ENCODE data around the gene CDH5.

DNA sequence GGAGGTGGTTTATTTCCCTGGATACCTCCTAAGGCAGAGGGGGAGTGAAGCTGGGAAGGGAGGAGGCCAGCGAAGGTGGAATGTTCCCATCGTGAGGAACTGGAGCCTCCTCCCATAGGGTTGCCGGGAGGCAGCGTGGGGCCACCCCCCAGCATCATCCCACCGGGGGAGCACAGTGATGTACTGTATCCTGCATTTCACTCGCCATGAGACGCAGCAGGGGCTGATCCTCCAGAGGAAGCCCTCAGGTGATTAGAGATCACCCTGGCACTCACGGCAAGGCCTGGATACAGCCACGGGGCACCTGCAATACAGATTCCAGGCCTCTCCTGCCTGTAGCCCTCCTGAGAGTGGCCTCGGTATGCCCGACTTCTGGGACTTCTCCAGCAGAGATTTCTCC lies 35.1 kb downstream of the CDH5 start:
- TF ChIP-seq ELF1 (IDR thresholded peaks at IDR 0.05) (no peak), TAF1 (IDR thresholded peaks at IDR 0.05; ENCODE audit: borderline replicate concordance, low read depth, low read length) (no peak), SMC3 (IDR thresholded peaks at IDR 0.05; ENCODE audit: low read depth, low read length) (no peak), YY1 (IDR thresholded peaks at IDR 0.05; ENCODE audit: low read depth) (no peak)
- TF ChIP-seq, protein P1, sequence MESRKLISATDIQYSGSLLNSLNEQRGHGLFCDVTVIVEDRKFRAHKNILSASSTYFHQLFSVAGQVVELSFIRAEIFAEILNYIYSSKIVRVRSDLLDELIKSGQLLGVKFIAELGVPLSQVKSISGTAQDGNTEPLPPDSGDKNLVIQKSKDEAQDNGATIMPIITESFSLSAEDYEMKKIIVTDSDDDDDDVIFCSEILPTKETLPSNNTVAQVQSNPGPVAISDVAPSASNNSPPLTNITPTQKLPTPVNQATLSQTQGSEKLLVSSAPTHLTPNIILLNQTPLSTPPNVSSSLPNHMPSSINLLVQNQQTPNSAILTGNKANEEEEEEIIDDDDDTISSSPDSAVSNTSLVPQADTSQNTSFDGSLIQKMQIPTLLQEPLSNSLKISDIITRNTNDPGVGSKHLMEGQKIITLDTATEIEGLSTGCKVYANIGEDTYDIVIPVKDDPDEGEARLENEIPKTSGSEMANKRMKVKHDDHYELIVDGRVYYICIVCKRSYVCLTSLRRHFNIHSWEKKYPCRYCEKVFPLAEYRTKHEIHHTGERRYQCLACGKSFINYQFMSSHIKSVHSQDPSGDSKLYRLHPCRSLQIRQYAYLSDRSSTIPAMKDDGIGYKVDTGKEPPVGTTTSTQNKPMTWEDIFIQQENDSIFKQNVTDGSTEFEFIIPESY (IDR thresholded peaks at IDR 0.05; ENCODE audit: borderline replicate concordance, low read depth) = no peak
- TF ChIP-seq, protein P2, sequence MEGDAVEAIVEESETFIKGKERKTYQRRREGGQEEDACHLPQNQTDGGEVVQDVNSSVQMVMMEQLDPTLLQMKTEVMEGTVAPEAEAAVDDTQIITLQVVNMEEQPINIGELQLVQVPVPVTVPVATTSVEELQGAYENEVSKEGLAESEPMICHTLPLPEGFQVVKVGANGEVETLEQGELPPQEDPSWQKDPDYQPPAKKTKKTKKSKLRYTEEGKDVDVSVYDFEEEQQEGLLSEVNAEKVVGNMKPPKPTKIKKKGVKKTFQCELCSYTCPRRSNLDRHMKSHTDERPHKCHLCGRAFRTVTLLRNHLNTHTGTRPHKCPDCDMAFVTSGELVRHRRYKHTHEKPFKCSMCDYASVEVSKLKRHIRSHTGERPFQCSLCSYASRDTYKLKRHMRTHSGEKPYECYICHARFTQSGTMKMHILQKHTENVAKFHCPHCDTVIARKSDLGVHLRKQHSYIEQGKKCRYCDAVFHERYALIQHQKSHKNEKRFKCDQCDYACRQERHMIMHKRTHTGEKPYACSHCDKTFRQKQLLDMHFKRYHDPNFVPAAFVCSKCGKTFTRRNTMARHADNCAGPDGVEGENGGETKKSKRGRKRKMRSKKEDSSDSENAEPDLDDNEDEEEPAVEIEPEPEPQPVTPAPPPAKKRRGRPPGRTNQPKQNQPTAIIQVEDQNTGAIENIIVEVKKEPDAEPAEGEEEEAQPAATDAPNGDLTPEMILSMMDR (IDR thresholded peaks at IDR 0.05) = no peak
